ENCODE data around the gene IQCE.

DNA sequence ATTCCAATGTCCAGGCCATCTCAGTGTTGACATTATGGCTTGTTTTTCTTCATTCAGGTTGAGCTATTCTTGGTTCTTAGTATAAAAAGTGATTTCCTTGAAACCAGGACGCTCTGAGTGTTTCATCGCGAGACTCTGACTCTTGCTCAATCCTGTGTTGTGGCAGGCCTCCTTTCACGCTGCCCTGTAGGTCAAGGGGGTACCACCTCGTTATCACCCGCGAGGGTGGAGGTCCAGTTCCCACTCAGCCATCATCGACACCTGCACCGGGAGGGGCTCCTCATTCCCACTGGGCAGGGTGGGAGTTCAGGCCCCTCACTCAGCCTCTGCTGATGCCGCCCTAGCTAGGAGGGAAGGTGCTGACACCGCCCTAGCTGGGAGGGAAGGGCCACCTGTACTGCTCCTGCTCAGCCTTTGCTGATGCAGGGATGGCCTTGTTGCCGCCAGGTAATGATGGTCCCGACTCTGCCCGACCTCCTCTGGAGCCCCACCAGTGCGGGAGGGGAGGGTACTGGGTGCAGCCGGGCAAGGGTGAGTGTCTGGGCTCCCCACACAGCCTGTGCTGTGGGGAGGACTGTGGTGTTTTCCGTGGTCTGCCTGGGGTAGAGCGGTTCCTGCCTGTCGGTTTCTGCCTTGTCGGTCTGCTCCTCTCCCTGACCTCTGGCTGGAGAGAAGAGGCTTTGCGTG, 16.4 kb downstream of the IQCE start:
- TF ChIP-seq POLR2A (IDR thresholded peaks at IDR 0.05) (no peak), CTCF (IDR thresholded peaks at IDR 0.05) (no peak)
